GM12878 (cell line): ENCODE data around the gene NUP62. TPM values are rescaled to one million over a fixed set of nuclear protein-coding genes. Genes with fewer than 3 reads are reported as not detected.

Source experiments
- BACH1 ChIP-seq: fragments of 450-650 bp; IDR thresholded peaks from 2 replicates; pipeline ENCODE4 v1.6.1; 2017; ENCODE audit warnings: mild to moderate bottlenecking, borderline replicate concordance
- BMI1 ChIP-seq: fragments of 450-650 bp; IDR thresholded peaks from 2 replicates; pipeline ENCODE4 v1.6.1; 2016; ENCODE audit warnings: mild to moderate bottlenecking, moderate library complexity, borderline replicate concordance
- CHD4 ChIP-seq: fragments of 200-600 bp; sonication (generic); IDR thresholded peaks from 2 replicates; pipeline ENCODE4 v1.6.1; 2016; ENCODE audit warnings: mild to moderate bottlenecking
- FOS ChIP-seq: IDR thresholded peaks from 3 replicates; pipeline ENCODE4 v1.6.1; 2011; ENCODE audit warnings: borderline replicate concordance; ENCODE audit not compliant: insufficient read length; ENCODE audit errors: extremely low read depth
- HDAC6 ChIP-seq: fragments of 200-600 bp; sonication (generic); IDR thresholded peaks from one replicate; pipeline ENCODE4 v1.8.0; 2017; ENCODE audit warnings: antibody characterized with exemption; ENCODE audit not compliant: unreplicated experiment
- IRF4 ChIP-seq: IDR thresholded peaks from 2 replicates; pipeline ENCODE4 v1.6.1; 2011; ENCODE audit warnings: low read depth, low read length
- KDM1A ChIP-seq: fragments of 200-600 bp; sonication (generic); IDR thresholded peaks from 2 replicates; pipeline ENCODE4 v1.6.1; 2016; ENCODE audit warnings: borderline replicate concordance
- NFIC ChIP-seq: IDR thresholded peaks from 2 replicates; pipeline ENCODE4 v1.6.1; 2012; ENCODE audit warnings: low read depth, mild to moderate bottlenecking, inconsistent platforms, low read length, moderate library complexity
- NR2C2 ChIP-seq: IDR thresholded peaks from 2 replicates; pipeline ENCODE4 v1.6.1; 2011; ENCODE audit warnings: borderline replicate concordance, low read depth; ENCODE audit not compliant: control insufficient read depth, insufficient read length
- POU2F2 ChIP-seq: IDR thresholded peaks from 3 replicates; pipeline ENCODE4 v1.6.1; 2011; ENCODE audit warnings: low read depth, mild to moderate bottlenecking, low read length, borderline replicate concordance
- RB1 ChIP-seq: fragments of 450-650 bp; formaldehyde crosslinking; IDR thresholded peaks from 2 replicates; pipeline ENCODE4 v1.6.1; 2017; ENCODE audit warnings: mild to moderate bottlenecking, borderline replicate concordance
- REST ChIP-seq: IDR thresholded peaks from 2 replicates; pipeline ENCODE4 v1.6.1; 2012; ENCODE audit warnings: mild to moderate bottlenecking, low read depth, low read length
- SMARCA5 ChIP-seq: fragments of 450-650 bp; IDR thresholded peaks from 2 replicates; pipeline ENCODE4 v1.6.1; 2017; ENCODE audit warnings: mild to moderate bottlenecking
- SMC3 ChIP-seq: IDR thresholded peaks from 2 replicates; pipeline ENCODE4 v1.6.1; 2011; ENCODE audit warnings: low read length, improper control_type of control experiment, borderline replicate concordance
- SUZ12 ChIP-seq: fragments of 200-600 bp; sonication (generic); IDR thresholded peaks from one replicate; pipeline ENCODE4 v1.6.1; 2018; ENCODE audit warnings: antibody characterized with exemption, mild to moderate bottlenecking; ENCODE audit not compliant: unreplicated experiment
- TCF7 ChIP-seq: IDR thresholded peaks from 2 replicates; pipeline ENCODE4 v1.6.1; 2014; ENCODE audit warnings: antibody characterized with exemption, borderline replicate concordance
- ZNF622 ChIP-seq: fragments of 450-650 bp; IDR thresholded peaks from 2 replicates; pipeline ENCODE4 v1.6.1; 2017; ENCODE audit warnings: mild to moderate bottlenecking, inconsistent platforms
- ZSCAN29 ChIP-seq: fragments of 450-650 bp; IDR thresholded peaks from 2 replicates; pipeline ENCODE4 v1.6.1; 2017; ENCODE audit warnings: mild to moderate bottlenecking, moderate library complexity
- polyA plus RNA-seq, 11 experiments: library from polyadenylated mRNA; depleted of rRNA in 4 of 11; unstranded in 6 of 11; stranded (reverse) in 5 of 11; fragments of >200 nt; fragmentation: Nextera tagmentation in 4 of 11; fragmentation: Illumina TruSeq in 1 of 11; extraction: Ambion mirVana in 4 of 11; extraction: Trizol in 1 of 11; gene quantifications; 1 replicate in 1 of 11; 2 replicates in 10 of 11; pipeline versions ENCODE4 v1.2.1 to v1.2.3, GENCODE V29; 2011 to 2016; ENCODE audit warnings: inconsistent platforms in 2 of 11, missing spikeins in 2 of 11, low read depth in 1 of 11
- total RNA-seq, 4 experiments: library from RNA; depleted of rRNA in 3 of 4; stranded (reverse); fragments of >200 nt in 3 of 4; fragmentation: Illumina TruSeq in 1 of 4; extraction: Trizol in 1 of 4; gene quantifications; 2 replicates each; pipeline versions ENCODE4 v1.2.1 to v1.2.3, GENCODE V29; 2013 to 2021
- TF ChIP-seq, protein P1 (sequence below): fragments of 450-650 bp; IDR thresholded peaks from 2 replicates; pipeline ENCODE4 v1.6.1; 2017; ENCODE audit warnings: mild to moderate bottlenecking
- TF ChIP-seq, protein P2 (sequence below): fragments of 450-650 bp; IDR thresholded peaks from 2 replicates; pipeline ENCODE4 v1.6.1; 2017; ENCODE audit warnings: mild to moderate bottlenecking, moderate library complexity
- TF ChIP-seq, protein P3 (sequence below): IDR thresholded peaks from 2 replicates; pipeline ENCODE4 v1.6.1; 2012; ENCODE audit warnings: low read length, inconsistent platforms

The NUP62 gene
- total and polyA plus RNA-seq, 10 of the 15 experiments (the other 5 are each of a cell fraction or from before 2014, with no cell fraction given) = 19.5 to 110 (median 66.9) TPM

DNA sequence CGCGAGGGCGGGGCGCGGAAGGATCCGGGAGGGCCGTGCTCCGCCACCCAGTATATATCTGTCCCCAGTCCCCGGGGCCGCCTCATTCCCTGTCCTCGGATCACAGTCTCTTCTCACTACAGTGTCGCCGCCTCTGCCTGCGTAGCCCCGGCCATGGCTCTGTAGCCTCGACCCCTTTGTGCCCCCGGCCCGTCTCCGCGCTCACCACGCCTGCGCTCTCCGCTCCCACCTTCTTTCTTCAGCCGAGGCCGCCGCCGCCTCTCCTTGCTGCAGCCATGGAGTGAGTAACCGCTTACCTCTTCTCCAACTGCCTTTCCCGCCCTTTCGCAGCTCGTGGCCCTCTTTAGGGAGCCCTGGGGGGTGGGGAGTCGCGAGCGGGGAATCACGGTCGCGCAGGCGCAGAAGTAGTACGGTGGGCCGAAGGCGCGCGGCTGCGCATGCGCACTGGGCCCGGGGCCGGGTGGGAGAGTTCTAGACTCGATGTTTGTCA lies at the start of gene NUP62, which contains the start of gene ATF5 (continued):
- TF ChIP-seq, protein P1, sequence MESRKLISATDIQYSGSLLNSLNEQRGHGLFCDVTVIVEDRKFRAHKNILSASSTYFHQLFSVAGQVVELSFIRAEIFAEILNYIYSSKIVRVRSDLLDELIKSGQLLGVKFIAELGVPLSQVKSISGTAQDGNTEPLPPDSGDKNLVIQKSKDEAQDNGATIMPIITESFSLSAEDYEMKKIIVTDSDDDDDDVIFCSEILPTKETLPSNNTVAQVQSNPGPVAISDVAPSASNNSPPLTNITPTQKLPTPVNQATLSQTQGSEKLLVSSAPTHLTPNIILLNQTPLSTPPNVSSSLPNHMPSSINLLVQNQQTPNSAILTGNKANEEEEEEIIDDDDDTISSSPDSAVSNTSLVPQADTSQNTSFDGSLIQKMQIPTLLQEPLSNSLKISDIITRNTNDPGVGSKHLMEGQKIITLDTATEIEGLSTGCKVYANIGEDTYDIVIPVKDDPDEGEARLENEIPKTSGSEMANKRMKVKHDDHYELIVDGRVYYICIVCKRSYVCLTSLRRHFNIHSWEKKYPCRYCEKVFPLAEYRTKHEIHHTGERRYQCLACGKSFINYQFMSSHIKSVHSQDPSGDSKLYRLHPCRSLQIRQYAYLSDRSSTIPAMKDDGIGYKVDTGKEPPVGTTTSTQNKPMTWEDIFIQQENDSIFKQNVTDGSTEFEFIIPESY = no peak
- TF ChIP-seq SMARCA5 (peak; percentile 89), BMI1 (peak; percentile 32; the same call in 1 of the 2 replicates), POU2F2 (peak; percentile 97), CHD4 (no peak), REST (no peak), FOS (no peak), ZNF622 (no peak), IRF4 (peak; percentile 45; the same call in 1 of the 2 replicates), HDAC6 (peak; percentile 82), KDM1A (no peak), SUZ12 (no peak), RB1 (peak; percentile 97; the same call in 1 of the 2 replicates), BACH1 (no peak; the same call in 1 of the 2 replicates), TCF7 (no peak), NR2C2 (no peak), ZSCAN29 (peak; percentile 87), SMC3 (no peak), NFIC (no peak)
- TF ChIP-seq, protein P2, sequence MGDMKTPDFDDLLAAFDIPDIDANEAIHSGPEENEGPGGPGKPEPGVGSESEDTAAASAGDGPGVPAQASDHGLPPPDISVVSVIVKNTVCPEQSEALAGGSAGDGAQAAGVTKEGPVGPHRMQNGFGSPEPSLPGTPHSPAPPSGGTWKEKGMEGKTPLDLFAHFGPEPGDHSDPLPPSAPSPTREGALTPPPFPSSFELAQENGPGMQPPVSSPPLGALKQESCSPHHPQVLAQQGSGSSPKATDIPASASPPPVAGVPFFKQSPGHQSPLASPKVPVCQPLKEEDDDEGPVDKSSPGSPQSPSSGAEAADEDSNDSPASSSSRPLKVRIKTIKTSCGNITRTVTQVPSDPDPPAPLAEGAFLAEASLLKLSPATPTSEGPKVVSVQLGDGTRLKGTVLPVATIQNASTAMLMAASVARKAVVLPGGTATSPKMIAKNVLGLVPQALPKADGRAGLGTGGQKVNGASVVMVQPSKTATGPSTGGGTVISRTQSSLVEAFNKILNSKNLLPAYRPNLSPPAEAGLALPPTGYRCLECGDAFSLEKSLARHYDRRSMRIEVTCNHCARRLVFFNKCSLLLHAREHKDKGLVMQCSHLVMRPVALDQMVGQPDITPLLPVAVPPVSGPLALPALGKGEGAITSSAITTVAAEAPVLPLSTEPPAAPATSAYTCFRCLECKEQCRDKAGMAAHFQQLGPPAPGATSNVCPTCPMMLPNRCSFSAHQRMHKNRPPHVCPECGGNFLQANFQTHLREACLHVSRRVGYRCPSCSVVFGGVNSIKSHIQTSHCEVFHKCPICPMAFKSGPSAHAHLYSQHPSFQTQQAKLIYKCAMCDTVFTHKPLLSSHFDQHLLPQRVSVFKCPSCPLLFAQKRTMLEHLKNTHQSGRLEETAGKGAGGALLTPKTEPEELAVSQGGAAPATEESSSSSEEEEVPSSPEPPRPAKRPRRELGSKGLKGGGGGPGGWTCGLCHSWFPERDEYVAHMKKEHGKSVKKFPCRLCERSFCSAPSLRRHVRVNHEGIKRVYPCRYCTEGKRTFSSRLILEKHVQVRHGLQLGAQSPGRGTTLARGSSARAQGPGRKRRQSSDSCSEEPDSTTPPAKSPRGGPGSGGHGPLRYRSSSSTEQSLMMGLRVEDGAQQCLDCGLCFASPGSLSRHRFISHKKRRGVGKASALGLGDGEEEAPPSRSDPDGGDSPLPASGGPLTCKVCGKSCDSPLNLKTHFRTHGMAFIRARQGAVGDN = peak; percentile 85
- TF ChIP-seq, protein P3, sequence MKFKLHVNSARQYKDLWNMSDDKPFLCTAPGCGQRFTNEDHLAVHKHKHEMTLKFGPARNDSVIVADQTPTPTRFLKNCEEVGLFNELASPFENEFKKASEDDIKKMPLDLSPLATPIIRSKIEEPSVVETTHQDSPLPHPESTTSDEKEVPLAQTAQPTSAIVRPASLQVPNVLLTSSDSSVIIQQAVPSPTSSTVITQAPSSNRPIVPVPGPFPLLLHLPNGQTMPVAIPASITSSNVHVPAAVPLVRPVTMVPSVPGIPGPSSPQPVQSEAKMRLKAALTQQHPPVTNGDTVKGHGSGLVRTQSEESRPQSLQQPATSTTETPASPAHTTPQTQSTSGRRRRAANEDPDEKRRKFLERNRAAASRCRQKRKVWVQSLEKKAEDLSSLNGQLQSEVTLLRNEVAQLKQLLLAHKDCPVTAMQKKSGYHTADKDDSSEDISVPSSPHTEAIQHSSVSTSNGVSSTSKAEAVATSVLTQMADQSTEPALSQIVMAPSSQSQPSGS = no peak
